HG02588 (cell line): ENCODE results near the gene SCAMP2.

Source experiments
- ATAC-seq: cut with Tn5 transposase; IDR thresholded peaks from one replicate; pipeline ENCODE4 v1.9.1; 2021; ENCODE audit warnings: mild to moderate bottlenecking, moderate library complexity; ENCODE audit not compliant: unreplicated experiment

Gene SCAMP2

DNA sequence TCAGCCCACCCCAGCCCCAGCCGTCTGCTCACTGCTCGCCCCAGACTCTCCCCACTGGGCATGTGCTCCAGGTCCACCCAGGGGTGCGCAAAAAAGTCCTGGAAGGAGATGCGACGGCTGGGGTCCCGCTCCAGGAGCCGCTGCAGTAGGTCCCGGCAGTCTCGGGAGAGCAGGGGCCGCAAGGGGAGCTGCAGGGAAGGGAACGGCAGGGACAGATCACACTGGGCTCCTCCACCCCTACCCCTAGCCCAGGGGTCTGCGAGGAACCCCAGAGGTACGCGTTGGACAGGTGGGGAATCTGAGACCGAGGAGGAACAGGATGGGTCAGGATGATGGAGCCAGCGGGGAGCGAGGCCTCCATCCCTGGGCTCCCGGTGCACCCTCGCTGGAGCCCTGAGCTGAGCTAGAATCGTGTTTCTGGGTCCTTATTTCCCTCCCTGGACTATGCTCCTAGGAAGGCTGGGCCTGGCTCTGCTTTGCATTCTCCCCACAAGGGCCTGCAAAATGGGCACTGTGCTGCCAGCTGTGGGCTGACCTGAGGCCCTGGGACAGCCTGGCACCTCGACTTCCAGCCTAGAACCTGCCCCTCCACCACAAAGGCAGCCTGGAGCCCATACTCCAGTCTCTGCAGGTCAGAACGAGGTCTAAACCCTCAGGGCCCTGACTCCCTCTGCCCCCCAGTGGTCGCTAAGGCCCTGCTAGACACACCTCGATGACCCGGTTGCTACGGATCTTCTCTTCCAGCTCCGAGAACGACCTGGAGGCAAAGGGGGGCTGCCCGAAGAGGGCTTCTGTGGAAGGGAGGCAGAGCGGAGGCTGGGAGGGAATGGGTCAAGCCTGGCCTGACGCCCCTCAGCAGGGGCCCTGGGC, 33.4 kb downstream of the SCAMP2 start:
- no peak for ATAC-seq

DNA sequence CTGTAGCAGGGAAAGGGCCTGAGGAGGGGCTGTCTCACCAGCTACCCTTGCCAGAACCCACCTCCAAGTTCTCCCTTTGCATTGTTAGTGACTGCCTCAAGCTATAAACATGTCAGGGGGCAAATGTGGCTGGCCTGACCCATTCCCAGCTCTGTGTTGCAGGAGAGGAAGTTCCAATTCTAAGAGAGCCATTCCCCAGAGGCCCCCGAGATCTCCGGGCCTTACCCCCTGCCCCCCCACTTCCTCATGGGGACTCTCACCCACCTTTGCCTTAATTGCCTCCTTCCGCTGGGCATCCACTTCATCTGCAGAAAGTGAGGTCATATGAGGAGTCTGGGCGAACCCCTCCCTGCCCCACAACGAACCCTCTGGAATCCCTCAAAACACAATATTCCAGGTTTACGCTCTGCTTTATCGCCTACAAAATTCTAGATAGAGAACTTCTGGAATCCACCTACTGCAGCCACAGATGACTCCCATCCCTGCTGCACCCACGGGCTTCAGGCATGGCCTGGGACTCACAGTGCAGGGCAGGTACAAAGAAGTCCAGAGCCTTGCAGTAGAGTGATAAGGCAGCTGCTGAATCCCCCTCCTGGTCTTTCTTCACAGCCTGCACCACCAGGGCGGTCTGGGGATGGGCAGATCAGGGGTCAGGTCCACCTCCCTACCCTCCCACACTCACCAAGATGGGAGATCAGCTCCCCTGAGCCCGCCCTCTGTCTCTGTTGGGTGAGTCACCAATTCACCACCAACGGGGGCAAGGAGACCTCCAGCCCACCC, 34.2 kb downstream of the SCAMP2 start:
- ATAC-seq, result no peak

DNA sequence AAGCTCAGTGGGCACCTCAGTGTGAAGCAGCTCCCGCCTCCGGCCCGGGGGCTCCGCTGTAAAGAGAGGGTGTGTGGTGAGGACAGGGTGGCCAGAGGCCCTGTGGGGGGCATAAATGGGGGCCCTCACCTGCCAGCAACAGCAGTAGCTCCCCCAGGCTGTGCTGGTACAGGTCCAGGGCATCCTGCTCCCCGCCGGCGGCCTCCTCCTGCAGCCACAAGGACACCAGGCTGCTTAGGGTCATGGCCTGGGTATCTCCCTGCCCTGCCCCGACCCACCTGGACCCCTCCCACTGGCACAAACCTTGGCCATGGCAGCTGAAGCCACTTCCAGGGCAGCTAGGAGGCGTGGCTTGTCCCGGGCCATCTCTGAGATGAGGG, 35.0 kb downstream of the SCAMP2 start:
- ATAC-seq, result no peak

DNA sequence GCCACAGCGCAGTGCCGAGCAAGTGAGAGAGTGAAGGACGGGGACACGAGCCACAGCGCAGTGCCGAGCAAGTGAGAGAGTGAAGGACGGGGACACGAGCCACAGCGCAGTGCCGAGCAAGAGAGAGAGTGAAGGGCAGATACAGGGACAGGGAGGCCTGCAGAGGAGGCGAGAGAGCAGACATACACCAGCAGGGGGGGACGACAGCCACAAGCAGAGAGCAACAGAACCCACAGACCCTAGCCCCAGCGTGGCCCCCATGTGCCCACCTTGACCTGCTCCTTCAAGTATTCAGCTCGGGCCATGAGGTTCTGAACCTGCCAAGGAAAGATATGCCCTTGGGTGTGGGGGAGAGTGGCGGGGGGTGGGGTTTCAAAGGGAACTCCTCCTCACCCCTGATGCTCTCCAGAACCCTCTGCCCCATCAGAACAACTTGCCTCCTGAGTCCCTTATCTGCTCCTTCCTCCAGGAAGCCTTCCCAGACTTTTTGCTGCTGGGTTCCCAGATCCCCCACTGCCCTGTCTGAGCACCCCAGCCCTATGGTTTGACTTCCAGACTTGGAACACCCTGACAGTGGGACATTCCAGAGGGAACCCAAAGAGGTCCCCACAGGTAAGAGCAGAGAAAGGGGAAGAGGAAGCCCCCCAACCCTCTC, 35.6 kb downstream of the SCAMP2 start:
- ATAC-seq, result no peak

DNA sequence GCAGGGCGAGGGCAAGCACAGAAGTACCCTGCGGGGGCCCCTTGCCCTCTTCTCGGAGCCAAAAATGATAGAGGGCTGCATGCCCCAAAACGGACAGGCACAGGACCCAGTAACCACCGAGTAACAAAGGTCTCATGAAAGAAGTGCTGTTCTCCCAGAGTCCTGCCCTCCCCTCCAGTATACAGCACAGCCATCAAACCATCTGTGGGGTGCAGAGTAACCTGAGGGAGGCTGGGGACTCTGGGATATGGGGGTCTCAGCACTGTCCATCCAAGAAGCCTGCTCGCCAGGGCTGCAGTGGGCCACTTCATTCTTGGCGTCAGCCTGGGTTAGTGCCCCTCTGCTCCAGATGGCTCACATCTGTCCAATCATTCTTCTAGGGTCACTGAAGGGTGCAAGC, 36.3 kb downstream of the SCAMP2 start:
- ATAC-seq, result no peak

DNA sequence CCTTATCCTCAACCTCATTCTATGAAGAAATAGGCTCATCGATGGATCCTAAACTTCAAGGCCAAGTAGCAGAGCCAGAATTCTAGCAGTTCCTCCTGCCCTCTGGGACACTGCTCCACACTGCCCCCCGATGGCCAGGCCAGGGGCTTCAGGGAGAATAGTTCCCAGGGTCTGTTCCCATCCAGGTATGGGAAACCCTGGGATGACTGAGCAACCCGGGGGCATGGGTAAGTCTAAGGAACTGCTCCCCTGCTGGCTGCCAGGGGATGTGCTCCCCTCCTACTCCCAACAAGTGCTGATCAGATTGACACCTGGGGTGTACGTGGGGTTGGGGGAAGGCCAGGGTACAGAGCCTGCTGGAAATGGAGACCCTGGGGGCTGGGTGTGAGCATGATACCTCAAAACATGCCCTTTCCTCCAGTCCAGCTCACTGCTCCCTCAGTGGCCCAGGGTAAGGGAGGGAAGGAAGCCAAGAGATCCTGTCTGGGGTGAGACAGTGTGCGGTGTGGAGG, 37.8 kb downstream of the SCAMP2 start:
- ATAC-seq, result no peak

DNA sequence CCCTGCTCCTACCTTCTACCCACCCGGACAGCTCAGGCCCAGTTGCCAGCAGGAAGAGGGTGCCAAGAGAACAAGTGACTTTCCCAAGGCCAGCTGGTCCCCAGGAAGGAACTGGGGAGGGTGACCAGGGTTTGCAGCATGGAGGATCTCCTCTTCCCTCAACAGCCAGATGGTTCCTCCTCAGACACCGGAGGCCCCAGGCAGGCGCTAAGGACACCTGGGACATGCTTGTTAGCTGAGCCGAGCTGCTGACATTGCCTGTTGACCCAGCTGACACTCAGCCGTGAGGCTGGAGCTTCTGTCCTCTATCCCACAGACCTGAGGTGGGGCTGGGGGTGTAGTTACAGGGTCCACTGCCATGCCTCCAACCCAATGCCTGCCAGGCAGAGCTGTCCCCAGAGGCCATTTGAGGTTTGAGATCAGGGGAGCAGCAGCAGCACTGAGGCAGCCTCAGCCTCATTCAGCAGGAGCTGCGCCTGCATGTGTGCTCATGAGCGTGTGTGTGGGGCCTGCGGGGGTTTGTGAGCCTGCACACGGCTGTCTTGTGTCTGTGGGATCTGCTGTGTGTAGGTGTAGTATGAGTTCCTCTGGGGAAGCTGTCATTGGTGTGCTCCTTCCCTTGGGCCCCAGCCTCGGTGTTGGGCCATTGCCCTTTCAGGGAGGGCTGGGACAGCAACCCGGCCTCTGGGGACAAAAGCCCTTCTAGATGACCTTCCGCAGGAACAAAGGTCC, 39.6 kb downstream of the SCAMP2 start:
- no peak for ATAC-seq

DNA sequence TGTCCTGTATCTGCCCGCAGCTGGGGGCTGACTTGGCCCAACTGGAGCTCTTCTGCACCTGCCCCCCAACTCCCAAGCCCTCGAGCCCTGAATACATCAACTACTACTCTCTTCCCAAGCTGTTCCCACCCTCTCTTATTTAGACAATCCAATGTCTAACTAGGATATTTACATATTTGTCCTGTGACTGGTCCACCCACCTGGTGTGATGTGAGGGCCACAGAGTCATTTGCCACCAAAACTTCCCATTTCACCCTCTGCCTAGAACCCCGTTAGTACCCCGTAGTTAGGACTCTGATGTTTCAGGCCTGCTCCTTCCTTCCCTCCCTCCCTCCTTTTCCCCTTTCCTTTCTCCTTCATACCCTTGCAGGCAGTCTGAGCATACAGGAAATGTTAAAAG, 40.3 kb downstream of the SCAMP2 start:
- ATAC-seq, result no peak

DNA sequence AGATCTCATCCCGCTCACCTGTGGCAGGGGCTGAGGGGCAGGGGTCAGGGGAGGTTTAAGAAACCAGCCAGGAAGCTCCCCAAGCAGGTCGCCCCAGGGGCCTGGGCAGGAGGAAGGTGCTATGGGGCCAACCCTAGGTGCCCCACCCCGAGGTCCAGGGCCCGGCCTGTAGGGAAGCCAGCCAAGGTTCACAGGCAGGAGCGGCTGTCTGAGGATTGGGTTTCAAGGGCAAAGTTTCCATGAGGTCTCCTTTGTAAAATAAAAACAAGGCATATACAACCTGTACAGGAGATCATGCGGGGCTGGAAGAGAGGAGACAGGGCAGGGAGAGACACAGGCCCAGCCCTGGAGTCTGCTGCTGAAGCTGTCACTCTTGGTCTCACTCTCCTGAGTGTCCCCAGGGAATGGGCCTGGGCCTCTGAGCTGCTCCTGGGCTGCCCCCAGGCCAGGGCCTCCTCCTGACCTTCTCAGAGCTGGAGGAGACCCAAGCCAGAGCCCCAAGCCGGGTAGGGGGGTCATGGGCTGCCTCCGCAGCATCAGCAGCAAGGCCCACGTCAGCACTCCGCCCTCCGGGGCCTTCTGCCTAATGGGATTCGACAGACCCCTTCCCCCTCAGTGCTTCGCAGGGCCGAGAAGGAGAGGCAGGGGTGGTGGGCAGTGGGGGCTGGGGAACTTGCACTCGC, 41.2 kb downstream of the SCAMP2 start:
- no peak for ATAC-seq

DNA sequence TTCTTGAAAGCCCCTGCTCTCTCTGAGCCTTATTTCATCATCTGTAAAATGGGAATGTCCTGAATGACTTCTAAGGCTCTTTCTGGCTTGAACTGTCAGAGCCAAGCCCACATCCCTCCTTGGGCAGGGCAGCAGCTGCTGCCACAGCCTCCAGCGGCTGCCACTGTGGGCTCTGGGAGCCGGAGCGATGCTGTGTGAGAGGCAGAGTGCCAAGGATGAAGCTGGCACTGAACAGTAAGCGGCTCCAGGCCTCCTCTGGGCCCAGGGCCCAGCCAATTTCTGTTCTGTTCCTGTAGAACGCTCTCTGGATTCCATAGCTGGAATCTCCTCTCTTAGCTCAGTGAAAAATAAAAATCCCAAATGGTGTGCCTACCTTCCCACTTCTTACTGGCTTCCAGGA, 42.3 kb downstream of the SCAMP2 start:
- no peak for ATAC-seq

DNA sequence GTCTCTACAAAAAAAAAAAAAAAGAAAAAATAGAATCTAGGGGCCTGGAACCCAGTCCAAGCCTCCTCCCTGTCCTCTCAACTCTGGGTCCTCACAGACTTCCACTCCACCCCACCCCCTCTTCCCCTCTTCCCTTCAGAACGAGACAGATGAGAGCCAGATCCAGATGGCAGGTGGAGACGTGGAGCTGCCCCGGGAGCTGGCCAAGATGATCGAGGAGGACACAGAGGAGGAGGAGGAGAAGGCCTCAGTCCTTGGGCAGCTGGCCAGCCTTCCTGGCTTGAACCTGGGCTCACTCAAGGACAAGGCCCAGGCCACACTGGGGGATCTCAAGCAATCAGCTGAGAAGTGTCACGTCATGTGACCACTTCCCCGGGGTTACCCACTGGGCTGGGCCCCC, 43.2 kb downstream of the SCAMP2 start:
- ATAC-seq, result no peak

DNA sequence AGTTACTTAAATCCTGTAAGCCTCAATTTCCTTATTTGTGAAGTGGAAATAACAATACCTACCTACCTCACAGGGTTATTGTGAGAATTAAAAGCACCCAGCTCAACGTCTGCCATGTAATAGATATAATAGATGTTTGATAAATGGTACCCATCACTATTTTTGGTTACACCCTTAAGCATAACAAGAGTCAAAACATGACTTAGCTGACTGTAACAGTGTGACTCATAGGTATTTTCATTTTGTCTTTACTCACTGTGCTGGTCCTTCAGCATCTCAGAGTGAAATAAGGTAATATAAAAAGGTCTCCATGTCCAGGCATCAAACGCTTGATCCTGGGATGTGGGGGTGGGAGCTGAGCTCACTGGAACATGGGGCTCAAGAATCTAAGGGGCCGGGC, 43.7 kb downstream of the SCAMP2 start:
- ATAC-seq, result no peak

DNA sequence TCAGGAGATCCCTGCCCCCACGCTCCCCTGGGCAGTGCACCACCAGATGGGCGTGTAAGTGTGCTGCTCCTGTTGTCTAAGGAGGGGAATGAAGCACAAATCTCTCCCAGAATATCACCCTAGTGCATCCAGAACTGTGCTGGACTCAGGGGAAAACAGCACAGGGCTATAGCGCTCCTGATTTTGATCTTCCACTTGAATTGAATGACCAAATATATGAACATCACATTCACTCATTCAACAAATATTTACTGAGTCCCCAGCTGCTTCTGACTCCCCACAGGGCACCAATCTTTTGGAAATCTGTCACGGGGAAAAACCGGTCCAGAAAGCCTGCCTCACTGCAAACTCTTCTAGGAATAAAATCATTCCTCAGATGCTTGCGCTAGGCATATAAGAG, 44.3 kb downstream of the SCAMP2 start:
- ATAC-seq, result no peak

DNA sequence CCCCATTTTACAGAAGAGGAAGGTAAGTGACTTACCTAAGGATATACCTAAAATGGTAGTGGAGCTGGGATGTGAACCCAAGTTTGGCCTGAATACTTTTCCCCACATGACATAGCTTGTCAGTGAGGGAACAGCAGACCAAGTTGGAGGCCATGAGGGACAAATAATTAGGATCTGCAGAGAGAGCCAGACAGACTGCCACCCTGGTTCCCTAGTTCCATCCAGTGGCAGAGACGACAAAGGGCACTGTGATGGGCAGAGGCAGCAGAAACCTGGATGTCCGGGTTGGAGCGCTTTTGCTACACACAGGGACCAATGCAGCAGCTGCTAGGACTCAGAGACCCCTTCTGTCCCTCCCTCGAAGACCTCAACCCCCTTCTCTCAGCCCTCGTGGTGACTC, 45.6 kb downstream of the SCAMP2 start:
- no peak for ATAC-seq

DNA sequence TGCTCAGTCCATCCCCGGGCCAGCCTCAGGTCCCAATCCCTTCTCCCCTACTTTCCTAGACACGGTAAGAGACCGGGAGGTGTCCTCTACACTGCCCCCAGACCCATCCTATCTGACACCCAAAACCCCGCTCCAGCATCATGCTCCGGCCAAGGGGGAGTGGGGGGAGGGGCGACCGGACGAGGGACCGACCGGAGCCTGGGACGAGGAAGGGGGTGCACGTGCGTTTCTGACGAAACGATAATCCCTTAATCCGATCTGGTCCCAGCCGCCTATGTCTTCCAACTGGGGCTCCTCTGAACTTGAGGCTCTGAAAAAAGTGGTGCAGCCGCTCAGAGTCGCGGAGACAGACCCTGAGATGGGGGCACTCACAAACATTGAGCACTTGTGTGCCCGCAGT, 46.2 kb downstream of the SCAMP2 start:
- ATAC-seq, result no peak

DNA sequence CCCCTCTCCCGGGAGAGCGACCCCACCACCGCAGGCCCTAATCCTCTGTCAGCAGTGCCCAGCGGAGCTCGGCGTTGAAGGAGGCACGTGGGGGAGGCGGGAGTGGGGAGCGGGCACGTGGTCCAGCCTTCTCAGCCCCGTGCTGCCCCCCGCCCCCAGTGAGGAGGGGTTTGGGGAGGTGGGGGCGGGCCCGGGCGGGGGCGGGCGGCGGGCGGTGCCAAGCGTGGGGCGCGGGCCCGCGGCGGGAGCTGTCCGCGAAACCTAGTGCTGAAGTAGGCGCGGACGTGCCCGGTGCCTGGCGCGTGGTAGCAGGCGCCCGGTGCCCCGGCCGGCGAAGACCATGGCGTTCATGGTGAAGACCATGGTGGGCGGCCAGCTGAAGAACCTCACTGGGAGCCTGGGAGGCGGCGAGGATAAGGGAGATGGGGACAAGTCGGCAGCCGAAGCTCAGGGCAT, 46.8 kb downstream of the SCAMP2 start, which contains the start of gene CPLX3:
TSS of gene CPLX3 (plus strand) at position 264 of the 456 bp plus-strand sequence. CDS start at position 341, 77 bp downstream.
- ATAC-seq, result no peak

DNA sequence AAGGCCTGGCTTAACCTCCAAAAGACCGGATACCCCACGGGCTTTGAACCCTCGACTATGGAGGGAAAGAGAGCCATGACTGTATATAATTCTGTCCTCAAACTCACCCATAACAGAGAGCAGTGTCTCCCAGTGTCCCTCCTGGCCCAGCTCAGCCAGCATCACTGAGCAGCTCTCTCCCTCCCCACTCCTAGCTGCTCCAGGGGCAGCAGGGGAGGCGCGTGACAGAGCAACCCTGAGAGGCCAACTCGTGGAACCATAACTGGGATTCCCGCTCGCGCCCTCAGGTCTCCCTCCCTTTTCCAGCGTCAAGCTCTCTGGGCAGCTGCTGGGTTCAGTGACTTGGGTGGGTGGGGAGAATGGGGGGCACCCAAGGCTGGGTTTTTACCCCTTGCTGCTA, 47.3 kb downstream of the SCAMP2 start:
- no peak for ATAC-seq

DNA sequence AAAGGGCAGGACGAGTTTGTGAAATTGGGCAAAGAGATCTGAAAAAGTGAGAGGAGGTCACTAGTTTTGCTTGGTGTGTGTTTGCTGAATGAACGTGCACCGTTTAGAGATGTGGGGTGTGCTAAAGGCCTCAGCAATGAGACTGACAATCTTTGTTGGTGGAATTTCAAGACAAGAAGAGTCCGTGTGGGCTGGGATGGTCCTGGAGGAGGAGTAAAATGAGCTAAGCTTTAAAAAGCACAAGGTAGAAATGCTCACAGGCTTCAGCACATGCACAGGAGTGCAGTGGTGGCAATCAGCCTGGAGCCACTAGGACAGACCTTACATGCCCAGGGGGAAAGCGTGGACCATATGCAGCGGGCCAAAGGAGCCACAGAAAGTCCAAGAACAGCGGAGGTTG, 48.2 kb downstream of the SCAMP2 start:
- no peak for ATAC-seq

DNA sequence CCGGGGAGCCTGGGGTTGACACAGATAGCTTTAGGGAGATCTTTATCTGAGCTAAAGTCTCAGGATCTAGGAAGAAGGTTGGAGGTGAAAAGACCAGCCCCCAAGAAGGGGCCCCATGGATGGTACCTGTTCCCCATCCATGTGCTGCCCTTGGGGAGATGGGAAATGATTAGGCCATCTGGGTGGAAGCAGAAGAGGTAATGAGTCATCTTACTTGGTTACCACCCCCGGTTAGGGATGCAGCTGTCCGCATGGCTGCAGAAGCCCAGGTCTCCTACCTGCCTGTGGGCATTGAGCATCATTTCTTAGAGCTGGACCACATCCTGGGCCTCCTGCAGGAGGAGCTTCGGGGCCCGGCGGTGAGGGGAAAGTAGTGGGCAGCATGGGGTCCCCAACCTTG, 49.8 kb downstream of the SCAMP2 start:
- no peak for ATAC-seq

DNA sequence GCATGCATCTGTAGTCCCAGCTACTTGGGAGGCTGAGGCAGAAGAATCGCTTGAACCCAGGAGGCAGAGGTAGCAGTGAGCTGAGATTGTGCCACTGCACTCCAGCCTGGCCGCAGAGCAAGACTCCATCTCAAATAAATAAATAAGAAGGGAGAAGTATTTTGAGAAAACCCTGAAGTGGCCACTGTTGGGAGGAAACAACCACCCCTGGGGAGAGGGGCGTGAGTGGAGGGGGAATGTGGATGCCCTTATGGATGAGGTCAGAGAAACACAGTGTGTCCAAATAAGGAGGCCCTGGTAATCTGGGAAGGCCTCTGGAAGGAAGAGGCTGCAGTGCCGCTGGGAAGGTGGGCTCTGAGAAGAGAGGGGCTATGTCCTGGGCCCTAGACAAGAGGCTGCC, 50.9 kb downstream of the SCAMP2 start:
- no peak for ATAC-seq
